Stromal cell of bone marrow (primary cell): ENCODE data around the gene CELF4.

Experiments used
- DNase-seq: peaks from one replicate; pipeline ENCODE4 v3.0.0-alpha.2; 2012; ENCODE audit warnings: low read depth

Gene CELF4

GRCh38 chr18:37253394-37254235, 312.0 kb downstream of the CELF4 start:
- DNase-seq = no peak

- DNase-seq = no peak
Observed at GRCh38 chr18:37252854-37253393, 312.7 kb downstream of the CELF4 start.

GRCh38 chr18:37252342-37252741, 313.3 kb downstream of the CELF4 start:
- DNase-seq = no peak

- DNase-seq = no peak
Observed at GRCh38 chr18:37251679-37252078, 313.9 kb downstream of the CELF4 start.

GRCh38 chr18:37249895-37250618, 315.5 kb downstream of the CELF4 start:
- DNase-seq = no peak

- no peak for DNase-seq
Observed at GRCh38 chr18:37249171-37249886, 316.3 kb downstream of the CELF4 start.

GRCh38 chr18:37248281-37248680, 317.3 kb downstream of the CELF4 start:
- no peak for DNase-seq

- no peak for DNase-seq
Observed at GRCh38 chr18:37247497-37248161, 318.0 kb downstream of the CELF4 start.

- no peak for DNase-seq
Observed at GRCh38 chr18:37246779-37247340, 318.7 kb downstream of the CELF4 start.

GRCh38 chr18:37244618-37245017, 321.0 kb downstream of the CELF4 start:
- DNase-seq = no peak

GRCh38 chr18:37243741-37244140, 321.9 kb downstream of the CELF4 start:
- no peak for DNase-seq

- no peak for DNase-seq
Observed at GRCh38 chr18:37242826-37243560, 322.6 kb downstream of the CELF4 start.

- DNase-seq = no peak
Observed at GRCh38 chr18:37242091-37242490, 323.5 kb downstream of the CELF4 start.

GRCh38 chr18:37238282-37239108, 327.1 kb downstream of the CELF4 start:
- DNase-seq = no peak

- DNase-seq = no peak
Observed at GRCh38 chr18:37235583-37235982, 330.0 kb downstream of the CELF4 start.

- no peak for DNase-seq
Observed at GRCh38 chr18:37231251-37231650, 334.3 kb downstream of the CELF4 start.

- DNase-seq = no peak
Observed at GRCh38 chr18:37230768-37231167, 334.8 kb downstream of the CELF4 start.

GRCh38 chr18:37225279-37225678, 340.3 kb downstream of the CELF4 start:
- DNase-seq = no peak

GRCh38 chr18:37222999-37223378, 342.6 kb downstream of the CELF4 start:
- DNase-seq = peak; percentile 29
